HCT116 (cell line): Measurements from ENCODE around the gene STXBP5. TPM values are rescaled to one million over a fixed set of nuclear protein-coding genes. Genes with fewer than 3 reads are reported as not detected.

ENCODE experiments used
- ATAC-seq: fragments of 200-7000 bp; cut with Tn5 transposase; 2 replicates; pipeline ENCODE4 v1.9.1; 2020; ENCODE audit warnings: mild to moderate bottlenecking, moderate library complexity
- BruUV-seq: library from RNA; stranded (reverse); fragments of 400-500 nt; replicated peaks from 2 replicates; lab custom pipeline; 2021; lab: Mats Ljungman, UMichigan
- CTCF ChIA-PET: fragments of 300-600 bp; sonication (Branson Sonifier 250); formaldehyde crosslinking; loops from one replicate; lab custom pipeline; 2021; ENCODE audit warnings: antibody characterized with exemption; lab: Charles Lee
- POLR2A ChIA-PET: fragments of 300-600, 350-600 bp; sonication (Branson Sonifier 250); formaldehyde crosslinking; loops from one replicate; lab custom pipeline; 2021; ENCODE audit warnings: antibody characterized with exemption; lab: Charles Lee
- RAD21 ChIA-PET, 2 experiments: fragments of 300-600 bp; sonication (Branson Sonifier 250); formaldehyde crosslinking; loops; one replicate each; lab custom pipeline; 2023; ENCODE audit warnings: low total read pairs in 2 of 2; ENCODE audit not compliant: uncharacterized antibody in 2 of 2, unreplicated experiment in 2 of 2, low non-redundant PET in 1 of 2; lab: Charles Lee
- DNase-seq: peaks from one replicate; pipeline ENCODE4 v3.0.0-alpha.2; 2010; ENCODE audit warnings: low read depth, low spot score
- H2AFZ ChIP-seq: fragments of 200-600 bp; shearing (Covaris generic), sonication (generic); 2 replicates; pipeline ENCODE4 v1.6.1; 2017; ENCODE audit warnings: low read depth, mixed run types, mixed read lengths, antibody characterized with exemption, low read length; ENCODE audit not compliant: poor library complexity, severe bottlenecking
- H3K27ac ChIP-seq: 2 replicates; pipeline ENCODE4 v1.5.1; 2012; ENCODE audit warnings: low read depth, low read length
- H3K27me3 ChIP-seq: fragments of 200-600 bp; sonication (generic); 2 replicates; pipeline ENCODE4 v1.6.1; 2016; ENCODE audit warnings: mixed run types, low read length, mixed read lengths; ENCODE audit not compliant: insufficient read depth
- H3K36me3 ChIP-seq, 2 experiments: fragments of 200-500 bp in 1 of 2; fragments of 200-600 bp in 1 of 2; sonication (Bioruptor generic) in 1 of 2; sonication (generic) in 1 of 2; 2 replicates each; pipeline versions ENCODE4 v1.5.1 to v1.6.1; 2014 to 2016; ENCODE audit warnings: low read length in 2 of 2, inconsistent platforms in 1 of 2, mixed read lengths in 1 of 2, mixed run types in 1 of 2; ENCODE audit not compliant: insufficient read depth in 2 of 2, control insufficient read depth in 1 of 2
- H3K4me1 ChIP-seq, 2 experiments: fragments of 200-600 bp in 1 of 2; sonication (generic) in 1 of 2; 2 replicates each; pipeline versions ENCODE4 v1.5.1 to v1.6.1; 2012 to 2017; ENCODE audit warnings: low read length in 2 of 2, inconsistent platforms in 1 of 2, mild to moderate bottlenecking in 1 of 2, mixed read lengths in 1 of 2, mixed run types in 1 of 2, moderate library complexity in 1 of 2; ENCODE audit not compliant: insufficient read depth in 2 of 2, control insufficient read depth in 1 of 2
- H3K4me2 ChIP-seq: fragments of 200-600 bp; sonication (generic); 2 replicates; pipeline ENCODE4 v1.6.1; 2017; ENCODE audit warnings: mixed run types, low read length, mixed read lengths
- H3K4me3 ChIP-seq, 2 experiments: fragments of 200-600 bp in 1 of 2; sonication (generic) in 1 of 2; replicated peaks in 1 of 2; 2 replicates each; pipeline ENCODE4 v1.5.1; 2011 to 2016; ENCODE audit warnings: low read length in 2 of 2, control low read depth in 1 of 2, low read depth in 1 of 2, mild to moderate bottlenecking in 1 of 2, mixed read lengths in 1 of 2, mixed run types in 1 of 2
- H3K79me2 ChIP-seq: fragments of 200-600 bp; sonication (generic); 2 replicates; pipeline ENCODE4 v1.6.1; 2017; ENCODE audit warnings: mild to moderate bottlenecking, mixed run types, low read length, moderate library complexity, mixed read lengths; ENCODE audit not compliant: insufficient read depth
- H3K9ac ChIP-seq: fragments of 200-600 bp; sonication (generic); 2 replicates; pipeline ENCODE4 v1.6.1; 2016; ENCODE audit warnings: low read length, mixed read lengths
- H3K9me2 ChIP-seq: fragments of 200-600 bp; sonication (generic), shearing (Covaris generic); 2 replicates; pipeline ENCODE4 v1.6.1; 2017; ENCODE audit warnings: mixed run types, mild to moderate bottlenecking, moderate library complexity; ENCODE audit not compliant: insufficient read depth
- H3K9me3 ChIP-seq, 2 experiments: fragments of 200-500 bp in 1 of 2; fragments of 200-600 bp in 1 of 2; sonication (Bioruptor generic) in 1 of 2; sonication (generic) in 1 of 2; 2 replicates each; pipeline ENCODE4 v1.6.1; 2014 to 2017; ENCODE audit warnings: low read length in 2 of 2, mixed read lengths in 2 of 2, inconsistent platforms in 1 of 2, low read depth in 1 of 2, mild to moderate bottlenecking in 1 of 2, mixed run types in 1 of 2, moderate library complexity in 1 of 2; ENCODE audit not compliant: control insufficient read depth in 1 of 2, insufficient read depth in 1 of 2
- H4K20me1 ChIP-seq: fragments of 200-600 bp; sonication (generic), shearing (Covaris generic); 2 replicates; pipeline ENCODE4 v1.6.1; 2017; ENCODE audit warnings: mixed run types, mild to moderate bottlenecking, moderate library complexity; ENCODE audit not compliant: insufficient read depth
- ATF3 ChIP-seq: IDR thresholded peaks from 2 replicates; pipeline ENCODE4 v1.6.1; 2012
- CBX3 ChIP-seq: IDR thresholded peaks from 2 replicates; pipeline ENCODE4 v1.6.1; 2012; ENCODE audit warnings: low read depth
- CEBPB ChIP-seq: IDR thresholded peaks from 2 replicates; pipeline ENCODE4 v1.6.1; 2012; ENCODE audit warnings: low read depth
- EGR1 ChIP-seq: IDR thresholded peaks from 2 replicates; pipeline ENCODE4 v1.6.1; 2012; ENCODE audit warnings: low read depth
- EZH2 ChIP-seq: fragments of 200-600 bp; sonication (generic); IDR thresholded peaks from 2 replicates; pipeline ENCODE4 v1.6.1; 2017; ENCODE audit warnings: antibody characterized with exemption, mixed run types
- FOSL1 ChIP-seq: IDR thresholded peaks from 2 replicates; pipeline ENCODE4 v1.6.1; 2012; ENCODE audit warnings: low read depth
- POLR2A ChIP-seq: IDR thresholded peaks from 2 replicates; pipeline ENCODE4 v1.7.0; 2011; ENCODE audit warnings: borderline replicate concordance; ENCODE audit not compliant: insufficient read depth, insufficient read length; ENCODE audit errors: extremely low read depth
- POLR2AphosphoS5 ChIP-seq: IDR thresholded peaks from 2 replicates; pipeline ENCODE4 v1.6.1; 2011; ENCODE audit warnings: mild to moderate bottlenecking, low read depth, low read length, moderate library complexity
- RAD21 ChIP-seq: IDR thresholded peaks from 2 replicates; pipeline ENCODE4 v1.6.1; 2012; ENCODE audit warnings: low read depth, mild to moderate bottlenecking
- SP1 ChIP-seq: IDR thresholded peaks from 2 replicates; pipeline ENCODE4 v1.6.1; 2012; ENCODE audit warnings: low read depth
- TCF7L2 ChIP-seq: IDR thresholded peaks from 2 replicates; pipeline ENCODE4 v1.7.0; 2011; ENCODE audit warnings: borderline replicate concordance, inconsistent platforms; ENCODE audit not compliant: insufficient read depth, insufficient read length; ENCODE audit errors: extremely low read depth
- YY1 ChIP-seq: IDR thresholded peaks from 2 replicates; pipeline ENCODE4 v1.6.1; 2011; ENCODE audit warnings: low read length, low read depth, moderate library complexity, mild to moderate bottlenecking; ENCODE audit not compliant: insufficient replicate concordance; ENCODE audit errors: extremely low read depth
- ZBTB33 ChIP-seq: IDR thresholded peaks from 2 replicates; pipeline ENCODE4 v1.6.1; 2011; ENCODE audit warnings: mild to moderate bottlenecking, low read length, moderate library complexity; ENCODE audit not compliant: insufficient replicate concordance; ENCODE audit errors: extremely low read depth
- ZFX ChIP-seq: fragments of 450-650 bp; IDR thresholded peaks from 2 replicates; pipeline ENCODE4 v1.6.1; 2017
- ZNF274 ChIP-seq: fragments of 200-500 bp; sonication (Bioruptor generic); IDR thresholded peaks from 2 replicates; pipeline ENCODE4 v1.6.1; 2014; ENCODE audit warnings: mild to moderate bottlenecking, low read depth, low read length, inconsistent platforms
- intact Hi-C: fragments of 100-400 bp; cut with micrococcal nuclease; formaldehyde crosslinking; loops from 2 replicates; pipeline ENCODE4 v1.10.0; 2022
- total RNA-seq: library from RNA; stranded (reverse); gene quantifications from one replicate; pipeline ENCODE4 v1.2.1, GENCODE V29; 2021; ENCODE audit not compliant: unreplicated experiment
- TF ChIP-seq, protein P1 (sequence below), 3 experiments: fragments of 200-600 bp in 1 of 3; sonication (generic) in 1 of 3; IDR thresholded peaks in 2 of 3; conservative IDR thresholded peaks in 1 of 3; 2 replicates each; pipeline ENCODE4 v1.5.1; 2012 to 2017; ENCODE audit warnings: low read depth in 2 of 3, low read length in 2 of 3, antibody characterized with exemption in 1 of 3, borderline replicate concordance in 1 of 3, control low read depth in 1 of 3, mild to moderate bottlenecking in 1 of 3, mixed read lengths in 1 of 3, mixed run types in 1 of 3, moderate library complexity in 1 of 3; ENCODE audit not compliant: insufficient read depth in 1 of 3
- TF ChIP-seq, protein P2 (sequence below): IDR thresholded peaks from 2 replicates; pipeline ENCODE4 v1.6.1; 2012

STXBP5 gene
- total RNA-seq, 1 experiment from 2014 or later, result 12.6 TPM

DNA sequence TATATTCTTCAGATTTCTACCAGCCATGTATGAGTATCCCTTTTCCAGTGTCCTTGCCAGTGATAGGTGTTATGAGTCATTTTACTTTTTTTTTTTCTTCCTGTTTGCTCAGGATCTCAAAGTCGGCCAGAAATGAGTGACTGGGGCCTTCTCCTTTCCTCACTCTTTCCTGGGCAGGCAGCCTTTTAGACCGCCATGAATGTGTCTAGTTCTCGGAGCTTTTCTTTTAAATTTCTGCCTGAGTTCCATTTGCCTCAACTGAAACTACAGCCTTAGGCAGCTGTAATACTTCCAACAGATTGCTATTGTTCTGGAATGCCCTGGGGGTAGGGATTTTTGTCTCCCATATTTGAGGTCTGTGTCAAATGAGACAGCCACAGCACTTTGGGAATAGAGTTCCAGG lies 83.7 kb downstream of the STXBP5 start (continued):
- no peak for TF ChIP-seq POLR2AphosphoS5

DNA sequence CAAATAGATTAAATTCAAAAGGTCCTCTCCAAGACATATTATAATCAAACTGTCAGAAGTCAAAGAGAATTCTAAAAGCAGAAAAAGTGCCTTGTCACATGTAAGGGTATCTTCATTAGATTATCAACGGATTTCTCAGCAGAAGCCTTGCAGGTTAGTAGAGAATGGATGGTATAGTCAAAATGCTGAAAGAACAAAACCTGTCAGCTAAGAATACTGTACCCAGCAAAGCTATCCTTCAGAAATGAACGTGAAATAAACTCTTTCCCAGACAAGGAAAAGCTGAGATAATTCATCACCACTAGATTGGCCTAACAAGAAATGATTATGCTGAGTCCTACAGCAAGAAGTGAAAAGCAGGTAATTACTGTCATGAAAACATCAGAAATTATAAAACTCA lies 92.9 kb downstream of the STXBP5 start:
- no peaks in the 10 kb centered on the region for H3K36me3 ChIP-seq
- H2AFZ ChIP-seq, result no peak overlapping the region
- DNase-seq (no peak), ATAC-seq (no peak)
- CTCF ChIA-PET, result no interaction called here
- H3K4me1 ChIP-seq, result no peaks in the 10 kb centered on the region
- RAD21 ChIA-PET, result no interaction called here
- TF ChIP-seq, protein P1, sequence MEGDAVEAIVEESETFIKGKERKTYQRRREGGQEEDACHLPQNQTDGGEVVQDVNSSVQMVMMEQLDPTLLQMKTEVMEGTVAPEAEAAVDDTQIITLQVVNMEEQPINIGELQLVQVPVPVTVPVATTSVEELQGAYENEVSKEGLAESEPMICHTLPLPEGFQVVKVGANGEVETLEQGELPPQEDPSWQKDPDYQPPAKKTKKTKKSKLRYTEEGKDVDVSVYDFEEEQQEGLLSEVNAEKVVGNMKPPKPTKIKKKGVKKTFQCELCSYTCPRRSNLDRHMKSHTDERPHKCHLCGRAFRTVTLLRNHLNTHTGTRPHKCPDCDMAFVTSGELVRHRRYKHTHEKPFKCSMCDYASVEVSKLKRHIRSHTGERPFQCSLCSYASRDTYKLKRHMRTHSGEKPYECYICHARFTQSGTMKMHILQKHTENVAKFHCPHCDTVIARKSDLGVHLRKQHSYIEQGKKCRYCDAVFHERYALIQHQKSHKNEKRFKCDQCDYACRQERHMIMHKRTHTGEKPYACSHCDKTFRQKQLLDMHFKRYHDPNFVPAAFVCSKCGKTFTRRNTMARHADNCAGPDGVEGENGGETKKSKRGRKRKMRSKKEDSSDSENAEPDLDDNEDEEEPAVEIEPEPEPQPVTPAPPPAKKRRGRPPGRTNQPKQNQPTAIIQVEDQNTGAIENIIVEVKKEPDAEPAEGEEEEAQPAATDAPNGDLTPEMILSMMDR (IDR thresholded peaks at IDR 0.05 in 2 of 3, conservative IDR thresholded peaks at IDR 0.05 in 1 of 3; ENCODE audit: borderline replicate concordance in 1 of 3, insufficient read depth in 1 of 3, low read depth in 2 of 3, low read length in 2 of 3), result no peak
- TF ChIP-seq TCF7L2 (no peak), YY1 (no peak), ZNF274 (no peak), ZFX (no peak), CEBPB (no peak), ZBTB33 (no peak), CBX3 (no peak), POLR2A (no peak), ATF3 (no peak), EGR1 (no peak), FOSL1 (no peak), POLR2AphosphoS5 (no peak), EZH2 (no peak), SP1 (no peak), RAD21 (no peak)
- TF ChIP-seq, protein P2, sequence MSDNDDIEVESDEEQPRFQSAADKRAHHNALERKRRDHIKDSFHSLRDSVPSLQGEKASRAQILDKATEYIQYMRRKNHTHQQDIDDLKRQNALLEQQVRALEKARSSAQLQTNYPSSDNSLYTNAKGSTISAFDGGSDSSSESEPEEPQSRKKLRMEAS, result no peak
- POLR2A ChIA-PET, result no interaction called here
- no peak overlapping the region for H3K4me2 ChIP-seq
- no peak overlapping the region for H3K27ac ChIP-seq
- H3K79me2 ChIP-seq, result no peaks in the 10 kb centered on the region
- H3K27me3 ChIP-seq, result no peaks in the 10 kb centered on the region
- H3K9ac ChIP-seq, result no peak overlapping the region
- no peak overlapping the region for H3K4me3 ChIP-seq
- no peaks in the 10 kb centered on the region for H3K9me2 ChIP-seq
- BruUV-seq, result no TSS peak
- no peaks in the 10 kb centered on the region for H3K9me3 ChIP-seq
- H4K20me1 ChIP-seq, result no peaks in the 10 kb centered on the region
- intact Hi-C loops, result no loop called here
